Neural cell (in vitro differentiated cells): Measurements from ENCODE around the gene EPHA8. TPM values are rescaled to one million over a fixed set of nuclear protein-coding genes. Genes with fewer than 3 reads are reported as not detected.

Experiments
- H2AFZ ChIP-seq: fragments of 200-600, 300-800 bp; sonication (generic), shearing (Covaris generic); 2 replicates; pipeline ENCODE4 v1.6.0; 2014; ENCODE audit warnings: low read depth, mild to moderate bottlenecking, antibody characterized with exemption, low read length, moderate library complexity
- H3F3A ChIP-seq: fragments of 200-600 bp; shearing (Covaris generic); 2 replicates; pipeline ENCODE4 v1.6.1; 2016; ENCODE audit warnings: mild to moderate bottlenecking, moderate library complexity, mixed read lengths, antibody characterized with exemption, low read length; ENCODE audit not compliant: insufficient read depth, poor library complexity, severe bottlenecking
- H3K27ac ChIP-seq: fragments of 200-600, 300-800 bp; sonication (generic), shearing (Covaris generic); 2 replicates; pipeline ENCODE4 v1.5.1; 2014; ENCODE audit warnings: mild to moderate bottlenecking, low read length, moderate library complexity
- H3K27me3 ChIP-seq: fragments of 300-800, 200-600 bp; sonication (generic), shearing (Covaris generic); 2 replicates; pipeline ENCODE4 v1.6.0; 2014; ENCODE audit warnings: mild to moderate bottlenecking, low read depth, low read length, moderate library complexity; ENCODE audit not compliant: insufficient read depth
- H3K36me3 ChIP-seq: fragments of 300-800, 200-600 bp; sonication (generic), shearing (Covaris generic); 2 replicates; pipeline ENCODE4 v1.5.1; 2014; ENCODE audit warnings: mild to moderate bottlenecking, antibody characterized with exemption, low read length, moderate library complexity; ENCODE audit not compliant: insufficient read depth
- H3K4me2 ChIP-seq: fragments of 300-800, 200-600 bp; sonication (generic), shearing (Covaris generic); 2 replicates; pipeline ENCODE4 v1.6.0; 2014; ENCODE audit warnings: mild to moderate bottlenecking, low read length
- H3K4me3 ChIP-seq: fragments of 300-800, 200-600 bp; sonication (generic), shearing (Covaris generic); 2 replicates; pipeline ENCODE4 v1.5.1; 2014; ENCODE audit warnings: mild to moderate bottlenecking, low read length, moderate library complexity
- H3K79me2 ChIP-seq: fragments of 200-600 bp; shearing (Covaris generic); replicated peaks from 2 replicates; pipeline ENCODE4 v1.6.0; 2014; ENCODE audit warnings: mild to moderate bottlenecking, low read length, moderate library complexity; ENCODE audit not compliant: insufficient read depth
- H3K9ac ChIP-seq: fragments of 300-800, 200-600 bp; sonication (generic), shearing (Covaris generic); 2 replicates; pipeline ENCODE4 v1.6.1; 2016; ENCODE audit warnings: mild to moderate bottlenecking, low read length, mixed read lengths
- H3K9me2 ChIP-seq: fragments of 200-600 bp; shearing (Covaris generic); 2 replicates; pipeline ENCODE4 v1.6.1; 2016; ENCODE audit warnings: mild to moderate bottlenecking, low read length, mixed read lengths; ENCODE audit not compliant: insufficient read depth
- H3K9me3 ChIP-seq: fragments of 200-600, 300-800 bp; sonication (generic), shearing (Covaris generic); 2 replicates; pipeline ENCODE4 v1.6.1; 2016; ENCODE audit warnings: mild to moderate bottlenecking, mixed run types, low read length, moderate library complexity, mixed read lengths
- H4K20me1 ChIP-seq: fragments of 200-600 bp; shearing (Covaris generic); 2 replicates; pipeline ENCODE4 v1.6.1; 2016; ENCODE audit warnings: mild to moderate bottlenecking, mixed run types; ENCODE audit not compliant: insufficient read depth
- EP300 ChIP-seq: fragments of 450-650 bp; conservative IDR thresholded peaks from 2 replicates; pipeline ENCODE4 v1.6.1; 2014; ENCODE audit warnings: antibody characterized with exemption, mild to moderate bottlenecking, moderate library complexity; ENCODE audit not compliant: poor library complexity, severe bottlenecking
- EZH2 ChIP-seq: fragments of 200-600, 300-800 bp; shearing (Covaris generic), sonication (generic); IDR thresholded peaks from 2 replicates; pipeline ENCODE4 v1.6.1; 2014; ENCODE audit warnings: antibody characterized with exemption, low read length, borderline replicate concordance, mild to moderate bottlenecking; ENCODE audit not compliant: insufficient read depth, poor library complexity, severe bottlenecking
- MXI1 ChIP-seq: fragments of 450-650 bp; conservative IDR thresholded peaks from 2 replicates; pipeline ENCODE4 v1.6.1; 2014; ENCODE audit warnings: antibody characterized with exemption, mild to moderate bottlenecking; ENCODE audit not compliant: poor library complexity, severe bottlenecking
- POLR2AphosphoS5 ChIP-seq: IDR thresholded peaks from 2 replicates; pipeline ENCODE4 v1.6.1; 2012
- RAD21 ChIP-seq: fragments of 450-650 bp; conservative IDR thresholded peaks from 2 replicates; pipeline ENCODE4 v1.6.1; 2014; ENCODE audit warnings: antibody characterized with exemption, mild to moderate bottlenecking, moderate library complexity
- SMC3 ChIP-seq: fragments of 450-650 bp; conservative IDR thresholded peaks from 2 replicates; pipeline ENCODE4 v1.6.1; 2014; ENCODE audit warnings: antibody characterized with exemption, mild to moderate bottlenecking, moderate library complexity; ENCODE audit not compliant: poor library complexity
- TAF1 ChIP-seq: IDR thresholded peaks from 2 replicates; pipeline ENCODE4 v1.6.1; 2012; ENCODE audit warnings: low read depth
- polyA plus RNA-seq: library from polyadenylated mRNA; depleted of rRNA; stranded (reverse); fragments of >200 nt; gene quantifications from 2 replicates; pipeline ENCODE4 v1.2.3, GENCODE V29; 2014
- small RNA-seq, 3 experiments: library from RNA; depleted of rRNA; stranded (forward); fragments of <200 nt; gene quantifications; one replicate each; pipeline ENCODE3, GENCODE V24; 2012
- TF ChIP-seq, protein P1 (sequence below): IDR thresholded peaks from 2 replicates; pipeline ENCODE4 v1.6.1; 2012; ENCODE audit warnings: borderline replicate concordance
- TF ChIP-seq, protein P2 (sequence below): fragments of 450-650 bp; IDR thresholded peaks from 2 replicates; pipeline ENCODE4 v1.5.1; 2014; ENCODE audit warnings: antibody characterized with exemption, mild to moderate bottlenecking, moderate library complexity; ENCODE audit not compliant: poor library complexity, severe bottlenecking

The EPHA8 gene
- polyA plus RNA-seq, 1 donor from 2014 or later: 4.7 TPM

DNA sequence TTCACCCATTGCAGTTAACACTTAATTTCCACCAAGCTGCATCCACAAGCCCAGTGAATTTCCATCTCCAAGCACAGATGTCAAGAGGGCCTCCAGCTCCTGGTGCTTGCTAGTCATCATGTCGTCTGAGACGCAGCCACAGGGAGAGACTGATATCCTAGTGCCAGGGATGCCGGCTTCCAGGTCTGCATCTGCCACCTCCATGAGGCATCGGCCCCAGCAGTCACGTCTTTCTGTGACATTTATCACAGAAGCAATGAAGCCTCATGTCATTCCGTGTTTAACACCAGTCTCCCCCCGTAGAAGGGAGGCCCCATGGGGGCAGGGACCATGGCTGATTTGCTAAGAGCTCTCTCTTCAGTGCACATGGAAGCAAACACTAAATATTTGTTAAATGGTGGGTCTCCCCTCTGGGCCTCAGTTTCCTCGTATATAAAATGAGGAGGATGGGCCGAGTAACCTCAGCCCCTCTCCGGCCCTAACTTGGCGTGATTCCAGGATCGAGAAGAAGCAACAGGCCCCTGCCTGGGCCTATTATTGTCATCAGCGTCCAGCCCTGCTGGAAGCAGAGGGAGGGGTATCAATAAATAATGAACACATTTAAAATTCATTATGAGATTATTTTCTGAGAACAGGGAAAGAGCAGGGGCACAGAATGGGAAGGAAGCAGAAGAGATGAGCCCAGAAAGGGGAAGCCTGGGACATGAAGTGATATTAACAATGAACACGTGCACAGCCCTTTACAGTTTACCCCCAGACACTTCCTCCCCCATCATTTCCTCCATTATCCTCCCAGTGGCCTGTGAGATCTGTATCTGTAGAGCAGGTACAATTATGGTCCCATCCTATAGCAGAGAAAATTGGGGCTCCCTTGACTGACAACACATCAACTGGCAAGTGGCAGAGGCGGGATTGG is 88.9 kb downstream of the EPHA8 start:
- no peaks in the 10 kb centered on the region for H3K79me2 ChIP-seq
- H3K4me3 ChIP-seq: no peak overlapping the region
- H4K20me1 ChIP-seq: no peaks in the 10 kb centered on the region
- H3K27me3 ChIP-seq: no peaks in the 10 kb centered on the region
- H3K9ac ChIP-seq: no peak overlapping the region
- TF ChIP-seq POLR2AphosphoS5 (no peak), RAD21 (no peak), SMC3 (no peak), EZH2 (no peak), TAF1 (no peak), EP300 (no peak), MXI1 (no peak)
- TF ChIP-seq, protein P1, sequence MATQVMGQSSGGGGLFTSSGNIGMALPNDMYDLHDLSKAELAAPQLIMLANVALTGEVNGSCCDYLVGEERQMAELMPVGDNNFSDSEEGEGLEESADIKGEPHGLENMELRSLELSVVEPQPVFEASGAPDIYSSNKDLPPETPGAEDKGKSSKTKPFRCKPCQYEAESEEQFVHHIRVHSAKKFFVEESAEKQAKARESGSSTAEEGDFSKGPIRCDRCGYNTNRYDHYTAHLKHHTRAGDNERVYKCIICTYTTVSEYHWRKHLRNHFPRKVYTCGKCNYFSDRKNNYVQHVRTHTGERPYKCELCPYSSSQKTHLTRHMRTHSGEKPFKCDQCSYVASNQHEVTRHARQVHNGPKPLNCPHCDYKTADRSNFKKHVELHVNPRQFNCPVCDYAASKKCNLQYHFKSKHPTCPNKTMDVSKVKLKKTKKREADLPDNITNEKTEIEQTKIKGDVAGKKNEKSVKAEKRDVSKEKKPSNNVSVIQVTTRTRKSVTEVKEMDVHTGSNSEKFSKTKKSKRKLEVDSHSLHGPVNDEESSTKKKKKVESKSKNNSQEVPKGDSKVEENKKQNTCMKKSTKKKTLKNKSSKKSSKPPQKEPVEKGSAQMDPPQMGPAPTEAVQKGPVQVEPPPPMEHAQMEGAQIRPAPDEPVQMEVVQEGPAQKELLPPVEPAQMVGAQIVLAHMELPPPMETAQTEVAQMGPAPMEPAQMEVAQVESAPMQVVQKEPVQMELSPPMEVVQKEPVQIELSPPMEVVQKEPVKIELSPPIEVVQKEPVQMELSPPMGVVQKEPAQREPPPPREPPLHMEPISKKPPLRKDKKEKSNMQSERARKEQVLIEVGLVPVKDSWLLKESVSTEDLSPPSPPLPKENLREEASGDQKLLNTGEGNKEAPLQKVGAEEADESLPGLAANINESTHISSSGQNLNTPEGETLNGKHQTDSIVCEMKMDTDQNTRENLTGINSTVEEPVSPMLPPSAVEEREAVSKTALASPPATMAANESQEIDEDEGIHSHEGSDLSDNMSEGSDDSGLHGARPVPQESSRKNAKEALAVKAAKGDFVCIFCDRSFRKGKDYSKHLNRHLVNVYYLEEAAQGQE: no peak
- TF ChIP-seq, protein P2, sequence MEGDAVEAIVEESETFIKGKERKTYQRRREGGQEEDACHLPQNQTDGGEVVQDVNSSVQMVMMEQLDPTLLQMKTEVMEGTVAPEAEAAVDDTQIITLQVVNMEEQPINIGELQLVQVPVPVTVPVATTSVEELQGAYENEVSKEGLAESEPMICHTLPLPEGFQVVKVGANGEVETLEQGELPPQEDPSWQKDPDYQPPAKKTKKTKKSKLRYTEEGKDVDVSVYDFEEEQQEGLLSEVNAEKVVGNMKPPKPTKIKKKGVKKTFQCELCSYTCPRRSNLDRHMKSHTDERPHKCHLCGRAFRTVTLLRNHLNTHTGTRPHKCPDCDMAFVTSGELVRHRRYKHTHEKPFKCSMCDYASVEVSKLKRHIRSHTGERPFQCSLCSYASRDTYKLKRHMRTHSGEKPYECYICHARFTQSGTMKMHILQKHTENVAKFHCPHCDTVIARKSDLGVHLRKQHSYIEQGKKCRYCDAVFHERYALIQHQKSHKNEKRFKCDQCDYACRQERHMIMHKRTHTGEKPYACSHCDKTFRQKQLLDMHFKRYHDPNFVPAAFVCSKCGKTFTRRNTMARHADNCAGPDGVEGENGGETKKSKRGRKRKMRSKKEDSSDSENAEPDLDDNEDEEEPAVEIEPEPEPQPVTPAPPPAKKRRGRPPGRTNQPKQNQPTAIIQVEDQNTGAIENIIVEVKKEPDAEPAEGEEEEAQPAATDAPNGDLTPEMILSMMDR: no peak
- H3K9me2 ChIP-seq: no peaks in the 10 kb centered on the region
- H2AFZ ChIP-seq: no peak overlapping the region
- H3K27ac ChIP-seq: no peak overlapping the region
- no peaks in the 10 kb centered on the region for H3K9me3 ChIP-seq
- no peaks in the 10 kb centered on the region for H3K36me3 ChIP-seq
- H3K4me2 ChIP-seq: no peak overlapping the region
- H3F3A ChIP-seq: no peaks in the 10 kb centered on the region

DNA sequence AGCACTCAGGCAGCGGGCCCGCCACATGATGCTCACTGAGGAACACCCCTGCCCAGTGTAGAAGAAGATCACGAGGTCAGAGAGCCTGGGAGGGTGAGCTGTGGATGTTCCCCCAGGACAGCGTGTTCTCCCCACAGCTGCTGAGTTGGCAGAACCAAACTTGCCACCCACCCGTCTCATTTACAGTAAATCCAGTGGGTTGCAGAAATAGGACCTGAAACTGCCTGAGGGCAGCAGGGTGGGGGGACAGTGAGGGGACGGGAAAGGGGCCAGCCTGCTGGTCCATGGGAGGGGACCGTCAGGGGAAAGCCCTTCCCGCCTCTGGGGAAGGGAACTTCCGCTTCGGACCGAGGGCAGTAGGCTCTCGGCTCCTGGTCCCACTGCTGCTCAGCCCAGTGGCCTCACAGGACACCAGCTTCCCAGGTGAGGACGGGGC is 89.6 kb downstream of the EPHA8 start, which contains the start of gene C1QB:
TSS of gene C1QB (plus strand) at position 356 of the 436 bp plus-strand sequence. CDS start 6,227 bp downstream, outside the sequence.
- H3K79me2 ChIP-seq: no peaks in the 10 kb centered on the region
- H3K9me3 ChIP-seq: no peaks in the 10 kb centered on the region
- no peaks in the 10 kb centered on the region for H3F3A ChIP-seq
- H3K9ac ChIP-seq: no peak within 1 kb of the TSS
- no peaks in the 10 kb centered on the region for H4K20me1 ChIP-seq
- H3K36me3 ChIP-seq: no peaks in the 10 kb centered on the region
- H3K4me2 ChIP-seq: no peak within 1 kb of the TSS
- TF ChIP-seq MXI1 (no peak), RAD21 (no peak), SMC3 (no peak), EP300 (no peak)
- no peak within 1 kb of the TSS for H3K4me3 ChIP-seq
- no peak within 1 kb of the TSS for H2AFZ ChIP-seq
- no peaks in the 10 kb centered on the region for H3K27me3 ChIP-seq
- H3K27ac ChIP-seq: no peak within 1 kb of the TSS
- H3K9me2 ChIP-seq: no peaks in the 10 kb centered on the region

Small RNAs within 50 kb of the gene (small RNA-seq; reads per million reads assigned to genes)
- 0 reads per million in 3 experiments for gene MIR6127

Other genes starting within 250 kb of the EPHA8 start
- gene ZBTB40, start 111.6 kb upstream of the EPHA8 start, polyA plus RNA-seq: 12.2 and 12.7 TPM in 2 replicates
- not detected in 2 replicates for gene C1QA, start 73.1 kb downstream of the EPHA8 start, polyA plus RNA-seq
- not detected in 2 replicates for gene C1QC, start 80.1 kb downstream of the EPHA8 start, polyA plus RNA-seq
- gene C1QB, start 89.7 kb downstream of the EPHA8 start, polyA plus RNA-seq: not detected in 2 replicates
- 22.8 and 32.7 TPM in 2 replicates for gene EPHB2, start 147.3 kb downstream of the EPHA8 start, polyA plus RNA-seq